Heart left ventricle (tissue), 13 donors: Measurements from ENCODE around the gene THAP4.

ENCODE experiments used
- POLR2A ChIP-seq, 2 donors: fragments of 450-650 bp; IDR thresholded peaks; one replicate each; pipeline ENCODE4 v1.6.1; 2017; ENCODE audit warnings: antibody characterized with exemption in 2 of 2, mild to moderate bottlenecking in 2 of 2, moderate library complexity in 2 of 2
- TF ChIP-seq, protein P1 (sequence below), 12 donors: fragments of 200-600 bp; sonication (generic) in 4 of 12; IDR thresholded peaks; one replicate each; pipeline versions ENCODE4 v1.5.0 to v1.8.0; 2018 to 2022; ENCODE audit warnings: antibody characterized with exemption in 12 of 12, mild to moderate bottlenecking in 5 of 12
- donor health status: ischemic (EF 13 %, LVEDD 7.1; RV severe dilation, severe dysfunction).
- donor health status: DM: no; HTN: yes; CAD: no.
- donor health status: DM: no; HTN: no; CAD: no.
- donor health status: ischemic (EF 25% LVEDD 6.9; RV normal size, moderate dysfunction).
- donor health status: ischemic (EF 25% LVEDD 5.7; RV mildly dilated, moderate dysfunction).
- donor health status: ischemic (EF 35%, LVEDD 5.7; RV mildly dilated, moderate dysfunction).
- donor health status: nonischemic (EF 11% LVEDD 7.7; RV severe dilation, severe dysfunction).
- donor health status: DM: yes; HTN: yes; CAD: no.
- donor health status: PGD.
- donor health status: ischemic (EF 29% LVEDD 5.4; RV normal size, mild dysfunction).
- donor health status: nonischemic (EF 23%, LVEDD 6.1; RV moderate dilation, normal function).

DNA sequence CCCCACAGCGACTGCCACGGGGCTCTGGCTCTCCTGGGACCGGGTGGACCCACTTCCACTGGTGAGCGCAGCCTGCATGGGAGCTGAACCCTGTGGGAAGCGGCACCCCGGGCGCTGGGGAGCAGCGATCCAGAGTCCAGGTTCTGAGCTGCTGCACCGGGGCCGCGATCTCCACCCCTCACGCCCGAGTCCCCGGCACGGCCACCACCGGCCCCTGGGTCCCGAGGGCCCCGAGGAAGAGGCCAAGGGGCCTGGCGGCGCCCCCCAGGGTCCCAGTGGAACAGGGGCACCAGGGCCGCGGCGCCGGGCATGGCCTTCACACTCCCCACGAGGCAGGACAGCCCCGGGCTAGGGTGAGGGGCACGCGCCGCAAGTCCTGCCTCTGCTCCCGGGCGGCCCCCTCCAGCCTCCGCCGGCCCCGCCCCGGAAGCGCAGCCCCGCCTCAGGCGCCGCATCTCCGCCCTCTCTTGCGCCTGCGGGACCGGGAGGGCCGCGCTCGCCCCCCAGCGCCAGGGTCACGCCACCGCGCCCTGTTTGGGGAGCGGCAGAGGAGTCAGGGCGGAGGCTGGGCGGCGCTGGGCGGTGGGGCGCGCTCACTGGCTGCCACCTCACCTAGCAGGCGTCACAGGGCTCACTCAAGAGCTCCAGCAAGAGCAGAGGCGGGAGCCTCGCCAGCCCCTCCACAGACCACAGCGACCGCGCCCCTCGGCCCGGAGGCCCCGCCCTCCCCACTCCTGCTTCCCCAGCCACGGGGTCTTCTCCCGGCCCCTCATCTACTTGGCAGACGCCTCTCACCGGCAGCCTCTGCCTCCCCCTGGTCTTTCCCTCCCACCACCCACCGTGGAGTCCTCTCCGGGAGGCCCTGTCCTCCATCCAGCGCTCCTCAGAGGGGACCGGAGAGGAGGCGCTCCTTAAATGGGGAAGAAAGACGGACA, 26.8 kb downstream of the THAP4 start:
- TF ChIP-seq POLR2A (IDR thresholded peaks at IDR 0.05), result peak in 1 of 2 donors; percentile 47
- TF ChIP-seq, protein P1, sequence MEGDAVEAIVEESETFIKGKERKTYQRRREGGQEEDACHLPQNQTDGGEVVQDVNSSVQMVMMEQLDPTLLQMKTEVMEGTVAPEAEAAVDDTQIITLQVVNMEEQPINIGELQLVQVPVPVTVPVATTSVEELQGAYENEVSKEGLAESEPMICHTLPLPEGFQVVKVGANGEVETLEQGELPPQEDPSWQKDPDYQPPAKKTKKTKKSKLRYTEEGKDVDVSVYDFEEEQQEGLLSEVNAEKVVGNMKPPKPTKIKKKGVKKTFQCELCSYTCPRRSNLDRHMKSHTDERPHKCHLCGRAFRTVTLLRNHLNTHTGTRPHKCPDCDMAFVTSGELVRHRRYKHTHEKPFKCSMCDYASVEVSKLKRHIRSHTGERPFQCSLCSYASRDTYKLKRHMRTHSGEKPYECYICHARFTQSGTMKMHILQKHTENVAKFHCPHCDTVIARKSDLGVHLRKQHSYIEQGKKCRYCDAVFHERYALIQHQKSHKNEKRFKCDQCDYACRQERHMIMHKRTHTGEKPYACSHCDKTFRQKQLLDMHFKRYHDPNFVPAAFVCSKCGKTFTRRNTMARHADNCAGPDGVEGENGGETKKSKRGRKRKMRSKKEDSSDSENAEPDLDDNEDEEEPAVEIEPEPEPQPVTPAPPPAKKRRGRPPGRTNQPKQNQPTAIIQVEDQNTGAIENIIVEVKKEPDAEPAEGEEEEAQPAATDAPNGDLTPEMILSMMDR (IDR thresholded peaks at IDR 0.05), result peak; percentile 55 to 82 (median 70)
